ENCODE data around the gene COQ10A.

- TF ChIP-seq CTCF (IDR thresholded peaks at IDR 0.05) (no peak), REST (IDR thresholded peaks at IDR 0.05; ENCODE audit: low read depth, low read length) (no peak), EP300 (IDR thresholded peaks at IDR 0.05; ENCODE audit: borderline replicate concordance in 1 of 2, low read depth in 1 of 2, low read length in 1 of 2) (no peak), JUND (IDR thresholded peaks at IDR 0.05) (no peak), TCF12 (IDR thresholded peaks at IDR 0.05) (no peak), CHD2 (IDR thresholded peaks at IDR 0.05; ENCODE audit: low read length, partially characterized antibody) (no peak), EZH2phosphoT487 (IDR thresholded peaks at IDR 0.05; ENCODE audit: borderline replicate concordance, low read depth) (no peak), MXI1 (IDR thresholded peaks at IDR 0.05; ENCODE audit: low read depth, low read length) (no peak), PBX3 (IDR thresholded peaks at IDR 0.05) (no peak)
Observed at GRCh38 chr12:56220611-56221231, 46.0 kb upstream of the COQ10A start.
